Activated naive CD8-positive, alpha-beta T cell treated with anti-CD3 and anti-CD28 coated beads for 36 hours (primary cell): ENCODE data around the gene HSPA2. TPM values are rescaled to one million over a fixed set of nuclear protein-coding genes. Genes with fewer than 3 reads are reported as not detected.

Source experiments
- DNase-seq: peaks from one replicate; pipeline ENCODE4 v3.0.0; 2021
- H3K27ac Mint-ChIP-seq: one replicate; pipeline ENCODE4 v1.8.0; 2022; ENCODE audit warnings: mild to moderate bottlenecking, moderate library complexity, mixed read lengths
- H3K27me3 Mint-ChIP-seq: one replicate; pipeline ENCODE4 v1.8.0; 2022; ENCODE audit warnings: mild to moderate bottlenecking, mixed read lengths
- H3K36me3 Mint-ChIP-seq: one replicate; pipeline ENCODE4 v1.8.0; 2021; ENCODE audit warnings: mild to moderate bottlenecking, mixed read lengths
- H3K4me1 Mint-ChIP-seq: one replicate; pipeline ENCODE4 v1.8.0; 2021; ENCODE audit warnings: mixed read lengths
- H3K4me3 Mint-ChIP-seq: one replicate; pipeline ENCODE4 v1.8.0; 2022; ENCODE audit warnings: mild to moderate bottlenecking, moderate library complexity, mixed read lengths
- H3K9me3 Mint-ChIP-seq: one replicate; pipeline ENCODE4 v1.8.0; 2022; ENCODE audit warnings: mixed read lengths
- total RNA-seq, 2 experiments: library from RNA; stranded (reverse); gene quantifications; one replicate each; pipeline ENCODE4 v1.2.3, GENCODE V29; 2021

Gene HSPA2
- 1 to 10 TPM; 1.9 to 2.0 TPM for total RNA-seq

DNA sequence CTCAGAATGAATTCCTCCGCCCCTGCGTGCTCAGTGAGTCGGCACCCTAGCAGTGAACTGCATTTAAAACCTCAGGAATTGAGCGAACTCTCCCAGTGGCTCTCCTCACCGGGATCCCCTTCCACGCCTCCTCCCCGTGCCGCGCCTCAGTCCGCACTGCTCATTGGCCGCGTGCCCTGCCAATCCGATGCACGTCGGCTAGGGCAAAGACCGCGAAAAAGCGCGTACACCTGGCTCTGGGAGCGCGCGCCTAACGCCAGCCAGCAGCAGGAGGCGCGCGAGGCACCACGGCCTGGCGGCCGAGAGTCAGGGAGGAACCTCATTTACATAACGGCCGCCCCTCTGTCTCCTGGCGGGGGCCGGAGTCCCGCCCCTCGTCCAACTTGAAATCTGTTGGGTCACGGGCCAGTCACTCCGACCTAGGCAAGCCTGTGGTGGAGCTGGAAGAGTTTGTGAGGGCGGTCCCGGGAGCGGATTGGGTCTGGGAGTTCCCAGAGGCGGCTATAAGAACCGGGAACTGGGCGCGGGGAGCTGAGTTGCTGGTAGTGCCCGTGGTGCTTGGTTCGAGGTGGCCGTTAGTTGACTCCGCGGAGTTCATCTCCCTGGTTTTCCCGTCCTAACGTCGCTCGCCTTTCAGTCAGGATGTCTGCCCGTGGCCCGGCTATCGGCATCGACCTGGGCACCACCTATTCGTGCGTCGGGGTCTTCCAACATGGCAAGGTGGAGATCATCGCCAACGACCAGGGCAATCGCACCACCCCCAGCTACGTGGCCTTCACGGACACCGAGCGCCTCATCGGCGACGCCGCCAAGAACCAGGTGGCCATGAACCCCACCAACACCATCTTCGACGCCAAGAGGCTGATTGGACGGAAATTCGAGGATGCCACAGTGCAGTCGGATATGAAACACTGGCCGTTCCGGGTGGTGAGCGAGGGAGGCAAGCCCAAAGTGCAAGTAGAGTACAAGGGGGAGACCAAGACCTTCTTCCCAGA, at the start of gene HSPA2:
Gene HSPA2, plus strand, starts transcription at position 534 of the 995 bp plus-strand sequence. Its CDS starts 109 bp downstream, at position 643.
- Mint-ChIP-seq H3K4me1 (peaks cover 22% of the 10 kb centered on the region), H3K4me3 (peak within 1 kb of the TSS; percentile 92), H3K27ac (peak within 1 kb of the TSS; percentile 94), H3K9me3 (peaks cover 9% of the 10 kb centered on the region), H3K27me3 (peaks cover 44% of the 10 kb centered on the region), H3K36me3 (peaks cover 11% of the 10 kb centered on the region)
- peak; percentile 97 for DNase-seq

DNA sequence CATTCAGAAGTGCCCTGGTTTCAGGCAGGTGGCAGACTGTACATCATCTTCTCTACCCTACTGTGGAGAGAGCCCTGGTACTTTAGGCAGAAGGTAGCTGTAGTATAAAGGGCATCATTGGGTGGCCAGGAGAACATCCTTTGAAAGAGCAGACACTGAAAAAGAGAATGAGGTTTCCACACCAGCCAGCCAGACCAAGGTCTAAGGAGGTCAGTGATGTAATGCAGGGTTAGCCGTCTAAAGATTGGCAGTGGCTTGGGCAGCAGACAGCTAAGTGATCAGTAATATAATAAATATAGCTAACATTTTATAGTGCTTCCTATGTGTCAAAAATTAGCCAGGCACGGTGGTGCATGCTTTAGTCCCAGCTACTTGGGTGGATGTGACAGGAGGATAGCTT, 48.9 kb upstream of the HSPA2 start:
- Mint-ChIP-seq H3K4me3 (no peak overlapping the region), H3K36me3 (peaks cover 31% of the 10 kb centered on the region), H3K9me3 (no peaks in the 10 kb centered on the region), H3K27me3 (no peaks in the 10 kb centered on the region), H3K4me1 (peaks cover 52% of the 10 kb centered on the region), H3K27ac (no peak overlapping the region)
- DNase-seq, result no peak

DNA sequence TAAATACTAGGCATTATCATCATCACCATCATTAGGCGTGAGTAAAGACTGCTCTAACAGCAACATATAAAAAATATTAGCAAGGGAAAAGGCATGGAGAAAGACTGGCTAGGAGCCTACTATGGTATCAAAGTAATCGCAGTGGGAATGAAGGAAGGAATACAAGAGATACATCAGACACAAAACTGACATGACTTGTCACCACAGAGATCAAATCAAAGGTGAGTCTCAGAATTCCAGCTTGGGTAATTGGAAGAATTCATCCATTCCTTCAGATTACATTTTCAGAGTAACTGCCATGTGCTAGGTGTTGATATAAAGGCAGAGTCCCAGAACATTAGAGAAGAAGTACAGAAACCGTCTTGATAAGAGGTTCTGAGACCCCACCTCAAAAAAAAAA, 47.1 kb upstream of the HSPA2 start:
- H3K27me3 Mint-ChIP-seq, result no peaks in the 10 kb centered on the region
- peaks cover 29% of the 10 kb centered on the region for H3K36me3 Mint-ChIP-seq
- H3K9me3 Mint-ChIP-seq, result no peaks in the 10 kb centered on the region
- no peak overlapping the region for H3K4me3 Mint-ChIP-seq
- H3K4me1 Mint-ChIP-seq, result peaks cover 57% of the 10 kb centered on the region
- H3K27ac Mint-ChIP-seq, result no peak overlapping the region
- no peak for DNase-seq

DNA sequence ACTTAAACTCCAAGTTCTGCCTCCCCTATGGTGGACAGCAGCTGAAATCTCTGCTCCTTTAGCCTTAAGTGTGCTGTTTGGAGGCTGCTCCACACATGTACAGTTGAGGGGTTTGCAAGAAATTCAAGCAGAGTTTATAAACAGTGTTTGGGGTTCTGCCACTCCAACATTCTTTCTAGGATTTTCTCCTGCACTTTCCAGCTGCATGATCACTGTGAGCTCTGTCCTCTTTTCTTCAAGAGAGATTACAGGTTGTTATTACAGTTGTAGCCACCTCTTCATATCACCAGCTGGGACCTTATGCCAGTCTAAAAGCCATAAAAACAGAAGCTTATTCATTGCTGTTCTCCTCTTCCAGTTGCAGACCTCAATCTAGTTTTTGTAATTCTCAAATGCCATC, 45.3 kb upstream of the HSPA2 start:
- Mint-ChIP-seq H3K4me3 (no peak overlapping the region), H3K27me3 (no peaks in the 10 kb centered on the region), H3K9me3 (no peaks in the 10 kb centered on the region), H3K4me1 (peaks cover 67% of the 10 kb centered on the region), H3K36me3 (peaks cover 44% of the 10 kb centered on the region), H3K27ac (no peak overlapping the region)
- no peak for DNase-seq

DNA sequence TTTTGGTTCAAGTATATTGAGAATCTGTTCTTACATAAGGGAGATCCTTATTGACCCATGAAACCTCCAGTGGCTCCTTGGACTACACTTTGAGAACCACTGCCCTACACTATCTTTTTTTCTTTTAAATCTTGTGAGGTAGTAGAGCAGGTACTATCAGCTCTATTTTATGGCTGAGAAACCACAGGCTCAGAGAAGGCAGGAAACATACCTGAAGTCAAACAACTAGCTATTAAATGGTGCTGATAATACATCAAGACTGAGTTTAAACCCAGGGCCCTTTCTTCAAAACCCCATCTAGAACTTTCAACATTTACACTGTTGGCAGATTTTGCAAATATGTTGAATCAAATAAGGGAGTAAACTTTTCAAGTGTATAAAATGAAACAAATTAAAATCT, 43.8 kb upstream of the HSPA2 start:
- Mint-ChIP-seq H3K4me1 (peaks cover 66% of the 10 kb centered on the region), H3K36me3 (peaks cover 48% of the 10 kb centered on the region), H3K9me3 (no peaks in the 10 kb centered on the region), H3K4me3 (no peak overlapping the region), H3K27ac (no peak overlapping the region), H3K27me3 (no peaks in the 10 kb centered on the region)
- no peak for DNase-seq

DNA sequence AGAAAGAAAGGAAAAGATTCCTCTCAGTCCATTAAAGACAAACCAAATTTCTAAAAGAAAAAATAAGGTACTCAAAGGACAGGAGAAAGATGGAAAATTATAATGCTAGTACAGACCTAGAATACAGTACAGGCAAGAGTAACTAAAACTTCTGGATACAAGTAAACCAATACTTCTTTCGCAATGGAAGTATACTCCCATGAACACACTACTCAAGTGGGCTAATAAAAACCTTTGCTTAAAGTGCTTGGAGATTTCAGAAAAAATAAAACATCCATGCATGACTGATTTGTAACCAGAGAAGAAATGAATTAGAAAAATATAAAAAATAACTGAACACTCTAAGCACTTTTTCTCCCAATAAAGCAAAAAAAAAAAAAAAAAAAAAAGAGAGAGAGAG, 40.5 kb upstream of the HSPA2 start:
- Mint-ChIP-seq H3K36me3 (peaks cover 50% of the 10 kb centered on the region), H3K27me3 (peaks cover 4% of the 10 kb centered on the region), H3K4me1 (peaks cover 48% of the 10 kb centered on the region), H3K27ac (peak overlapping the region; percentile 70), H3K4me3 (peak overlapping the region; percentile 93), H3K9me3 (no peaks in the 10 kb centered on the region)
- DNase-seq, result no peak

DNA sequence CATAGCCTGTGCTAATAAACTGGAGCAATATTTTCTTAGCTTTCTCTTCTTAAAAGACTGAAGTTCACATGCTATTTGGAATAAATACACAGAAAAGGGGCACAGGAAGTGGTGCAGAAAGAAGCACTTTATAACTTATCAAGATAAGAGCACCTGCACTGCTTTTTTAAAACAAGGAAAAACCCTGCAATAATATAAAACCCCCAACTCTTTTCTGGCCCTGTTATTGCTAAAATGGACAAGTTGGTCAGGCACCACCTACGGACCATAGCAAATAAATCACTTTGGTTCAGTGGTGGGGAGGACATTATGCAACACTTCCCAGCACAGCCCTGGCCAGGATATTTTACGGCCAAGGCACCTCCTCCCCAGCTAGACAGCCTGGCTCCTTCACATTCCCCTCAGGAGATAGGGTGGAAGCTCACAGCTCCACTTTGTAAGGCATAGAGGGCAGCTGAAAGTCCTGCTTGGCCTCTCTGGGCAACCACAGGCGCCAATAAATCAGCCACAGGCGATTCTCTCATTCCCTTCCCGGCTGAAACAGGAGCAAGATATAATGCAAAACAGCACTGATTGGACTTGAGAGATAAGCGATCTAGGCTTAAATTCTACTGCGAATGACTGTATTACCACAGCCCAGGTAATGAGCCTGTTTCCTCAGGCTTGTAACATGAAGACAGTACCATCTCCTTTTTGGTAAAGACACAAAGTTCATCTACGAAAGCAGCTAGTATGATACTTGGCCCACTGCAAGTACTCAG, 39.0 kb upstream of the HSPA2 start:
- no peak for DNase-seq
- peaks cover 47% of the 10 kb centered on the region for H3K4me1 Mint-ChIP-seq
- H3K27ac Mint-ChIP-seq, result peak overlapping the region; percentile 100
- H3K9me3 Mint-ChIP-seq, result no peaks in the 10 kb centered on the region
- H3K4me3 Mint-ChIP-seq, result peak overlapping the region; percentile 93
- peaks cover 4% of the 10 kb centered on the region for H3K27me3 Mint-ChIP-seq
- peaks cover 58% of the 10 kb centered on the region for H3K36me3 Mint-ChIP-seq

DNA sequence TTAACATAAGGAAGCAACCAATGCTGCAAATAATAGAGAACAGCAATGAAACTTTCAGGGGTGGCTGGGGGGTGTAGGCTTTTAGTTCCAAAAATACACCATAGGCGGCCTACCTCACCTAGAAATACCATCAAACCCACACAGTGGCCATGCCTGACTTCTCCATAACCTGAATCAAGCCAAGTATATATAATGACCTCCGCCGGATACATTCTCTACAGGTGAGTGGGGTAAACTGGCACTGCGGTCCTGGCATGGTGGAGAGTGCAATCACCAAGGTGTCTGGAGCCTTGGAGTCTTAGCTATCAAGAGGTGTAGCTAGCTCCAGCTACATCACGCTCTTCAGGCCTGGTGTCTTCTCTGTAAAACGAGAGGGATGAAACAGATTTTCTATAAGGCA, 38.1 kb upstream of the HSPA2 start:
- H3K27ac Mint-ChIP-seq, result peak overlapping the region; percentile 100
- DNase-seq, result peak; percentile 18
- peak overlapping the region; percentile 93 for H3K4me3 Mint-ChIP-seq
- H3K27me3 Mint-ChIP-seq, result peaks cover 4% of the 10 kb centered on the region
- peaks cover 62% of the 10 kb centered on the region for H3K36me3 Mint-ChIP-seq
- H3K4me1 Mint-ChIP-seq, result peaks cover 48% of the 10 kb centered on the region
- no peaks in the 10 kb centered on the region for H3K9me3 Mint-ChIP-seq

DNA sequence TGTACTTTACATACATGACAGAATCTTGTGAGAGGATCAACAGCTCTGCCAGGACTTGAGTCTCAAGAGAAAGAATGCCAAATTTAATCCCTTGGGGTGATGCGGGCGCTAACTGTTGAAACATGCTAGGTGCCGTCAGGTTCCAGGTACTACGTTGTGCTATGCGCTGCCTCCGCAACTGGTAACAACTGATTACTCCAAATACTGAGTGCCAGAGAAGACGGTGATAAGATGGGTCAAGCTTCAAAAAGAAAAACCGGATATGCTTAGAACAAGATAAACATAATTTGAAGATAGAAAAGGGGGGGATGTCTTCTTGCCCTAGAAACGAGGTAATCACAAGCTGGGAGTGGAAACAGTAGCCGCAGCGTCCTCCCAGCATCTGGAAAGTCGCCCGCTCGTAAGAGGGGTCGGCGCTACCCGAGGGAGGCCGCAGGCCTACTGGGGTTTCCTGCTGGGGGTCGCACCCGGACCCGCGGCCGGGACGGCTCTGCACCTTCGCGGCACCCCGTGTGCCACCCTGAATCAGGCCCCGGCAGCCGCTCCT, 37.6 kb upstream of the HSPA2 start:
- Mint-ChIP-seq H3K4me3 (peak overlapping the region; percentile 93), H3K9me3 (no peaks in the 10 kb centered on the region), H3K27ac (peak overlapping the region; percentile 100), H3K36me3 (peaks cover 61% of the 10 kb centered on the region), H3K27me3 (peaks cover 4% of the 10 kb centered on the region), H3K4me1 (peaks cover 49% of the 10 kb centered on the region)
- peak; percentile 19 for DNase-seq

DNA sequence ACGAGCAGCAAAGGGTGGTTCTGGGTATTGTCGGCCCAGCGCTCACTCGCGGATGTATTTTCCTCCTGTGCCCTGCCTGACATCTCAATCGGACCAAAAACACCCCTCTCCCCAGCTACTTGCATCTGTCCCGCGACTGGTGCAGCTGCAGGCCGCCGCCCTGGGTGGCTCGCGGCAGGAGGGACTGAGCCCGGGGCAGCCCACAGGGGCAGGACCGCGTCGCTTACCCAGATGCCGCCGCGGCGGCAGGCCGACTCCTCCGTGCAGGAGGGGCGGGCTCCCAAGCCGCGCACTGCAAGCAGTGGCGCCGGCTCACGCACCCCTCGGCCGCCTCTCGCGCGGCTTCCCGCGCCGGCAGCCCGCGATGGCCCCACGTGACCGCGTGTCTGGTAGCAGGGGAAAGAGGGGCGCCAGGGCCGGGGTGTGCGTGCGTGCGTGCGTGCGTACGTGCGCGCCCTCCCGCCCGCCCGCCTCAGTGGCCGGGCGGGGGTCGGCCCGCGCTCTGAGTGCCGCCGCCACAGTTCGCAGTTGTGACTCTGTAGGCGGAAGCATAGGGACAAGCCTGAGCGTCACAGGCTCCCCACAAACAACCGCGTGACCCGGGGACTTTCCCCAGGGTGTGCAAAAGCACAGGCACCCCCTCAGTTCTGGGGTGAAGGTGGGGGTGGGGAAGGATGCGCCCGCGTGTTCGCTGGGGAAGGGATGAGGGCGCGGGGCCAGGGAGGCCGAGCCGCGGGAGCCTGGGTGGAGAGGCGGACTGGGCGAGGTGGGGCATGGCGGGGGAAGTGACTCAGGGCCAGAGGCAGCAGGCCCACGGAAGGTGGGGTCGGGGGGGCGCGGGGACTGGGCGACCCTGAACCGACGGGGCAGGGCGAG, 36.9 kb upstream of the HSPA2 start, which contains the start of gene ZBTB25:
Gene ZBTB25, minus strand, starts transcription at position 405 of the 876 bp plus-strand sequence. CDS start 13,305 bp downstream, outside the sequence.
- Mint-ChIP-seq H3K27ac (peak within 1 kb of the TSS; percentile 100), H3K4me3 (peak within 1 kb of the TSS; percentile 93)

DNA sequence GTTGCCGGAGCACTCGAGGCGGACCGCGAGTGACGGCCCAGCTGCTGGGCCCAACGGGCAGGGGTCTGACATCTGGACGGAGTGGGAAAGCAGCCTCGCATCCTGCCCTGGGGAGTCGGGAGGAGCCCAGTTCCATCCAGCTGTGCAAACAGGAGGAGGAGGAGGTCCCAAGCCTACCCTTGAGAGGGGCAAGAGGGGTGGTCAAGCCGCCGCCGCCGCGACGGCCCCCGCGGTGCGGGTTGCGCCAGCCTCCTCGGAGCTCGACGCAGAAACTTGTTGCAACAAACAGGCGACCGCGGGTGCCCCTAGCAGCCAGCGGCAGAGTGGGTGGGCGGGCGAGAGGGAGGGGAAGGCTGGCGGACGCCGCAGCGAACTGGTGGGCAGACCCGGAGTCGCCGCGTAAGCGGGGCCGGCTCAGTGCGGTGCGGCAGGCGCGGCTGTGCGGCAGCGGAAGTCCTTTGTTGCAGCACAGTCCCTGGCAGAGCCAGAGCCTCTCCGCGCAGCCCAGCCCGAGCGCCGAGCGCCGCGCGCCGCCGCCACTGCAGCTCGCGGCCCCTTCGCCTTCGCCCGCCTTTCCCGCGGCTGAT, 36.1 kb upstream of the HSPA2 start, which contains the start of gene ZBTB1:
Gene ZBTB1, plus strand, starts transcription at position 461 of the 587 bp plus-strand sequence. CDS start 16,735 bp downstream, outside the sequence.
- Mint-ChIP-seq H3K27me3 (peaks cover 4% of the 10 kb centered on the region), H3K4me3 (peak within 1 kb of the TSS; percentile 93), H3K27ac (peak within 1 kb of the TSS; percentile 100), H3K9me3 (no peaks in the 10 kb centered on the region), H3K4me1 (peaks cover 58% of the 10 kb centered on the region), H3K36me3 (peaks cover 58% of the 10 kb centered on the region)
- DNase-seq, result peak; percentile 89

More for the DNA sequence above, 36.9 kb upstream of the HSPA2 start, which contains the start of gene ZBTB25:
- DNase-seq, result peak; percentile 95
- Mint-ChIP-seq H3K27me3 (peaks cover 4% of the 10 kb centered on the region), H3K4me1 (peaks cover 54% of the 10 kb centered on the region), H3K9me3 (no peaks in the 10 kb centered on the region), H3K36me3 (peaks cover 58% of the 10 kb centered on the region)

DNA sequence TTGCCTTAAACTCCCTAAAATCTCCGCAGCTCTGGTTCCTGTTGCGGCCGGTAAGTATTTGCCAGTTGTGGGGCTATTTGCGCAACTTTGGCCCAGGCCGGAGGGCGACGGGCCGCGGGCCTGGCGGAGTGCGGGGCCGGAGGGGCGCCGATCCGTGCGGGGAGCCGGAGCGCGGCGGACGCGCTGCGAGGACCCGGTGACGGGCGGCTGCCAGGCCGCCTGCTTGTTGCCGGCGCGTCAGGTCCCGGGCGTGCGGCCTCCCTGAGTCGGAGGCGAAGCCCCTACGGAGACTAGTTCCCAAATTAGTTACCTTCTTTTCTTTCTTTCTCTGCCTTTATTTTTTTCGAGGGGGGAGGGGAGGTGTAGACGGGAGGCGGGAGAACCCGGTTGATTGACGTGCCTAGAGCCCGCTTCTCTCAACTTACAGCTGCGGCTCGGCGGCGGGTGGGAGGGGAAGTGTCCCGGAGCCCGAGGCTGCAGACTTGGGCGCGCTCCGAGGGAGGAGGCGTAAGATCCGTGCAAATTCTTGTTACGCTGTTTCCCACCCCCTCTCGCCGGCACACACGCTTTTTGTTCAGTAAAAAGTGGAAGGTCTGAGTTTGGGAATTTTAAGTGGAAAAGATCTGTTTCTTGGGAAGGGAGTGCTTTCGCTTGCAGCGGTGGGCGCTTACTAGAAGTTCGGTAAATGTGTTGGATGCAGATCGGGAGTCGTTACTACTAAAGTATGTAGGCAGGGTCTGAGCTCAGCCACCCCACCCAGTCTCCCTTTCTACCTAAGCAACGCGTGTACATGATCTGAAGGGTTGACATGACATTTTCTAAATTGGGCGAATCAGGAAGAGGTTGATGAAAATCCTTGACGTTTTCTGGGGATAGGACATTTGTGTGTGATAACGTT, 35.4 kb upstream of the HSPA2 start:
- Mint-ChIP-seq H3K4me3 (peak overlapping the region; percentile 84), H3K36me3 (peaks cover 53% of the 10 kb centered on the region), H3K27me3 (peaks cover 4% of the 10 kb centered on the region), H3K4me1 (peaks cover 58% of the 10 kb centered on the region), H3K9me3 (no peaks in the 10 kb centered on the region), H3K27ac (peak overlapping the region; percentile 100)
- peak; percentile 83 for DNase-seq

DNA sequence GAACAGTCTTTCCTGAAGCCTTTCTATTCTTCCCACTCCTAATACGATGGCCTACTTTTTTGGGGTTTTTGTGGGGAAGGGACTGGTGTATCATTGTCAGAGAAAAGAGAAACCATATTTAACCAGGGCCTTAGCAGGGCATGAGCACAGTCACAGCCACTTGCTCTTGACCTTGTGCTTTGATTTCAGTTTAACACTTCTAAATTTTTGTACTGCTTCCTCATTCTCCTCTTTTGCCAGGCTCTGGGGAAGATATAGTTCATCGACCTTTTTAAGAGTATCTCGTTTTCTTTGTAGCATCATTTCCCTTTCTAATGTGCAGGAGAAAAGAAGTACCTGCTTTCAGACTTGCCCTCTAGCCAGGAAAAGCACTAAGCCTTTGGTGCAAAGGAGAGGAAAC, 33.8 kb upstream of the HSPA2 start:
- H3K9me3 Mint-ChIP-seq, result no peaks in the 10 kb centered on the region

More for the DNA sequence above, 33.8 kb upstream of the HSPA2 start:
- Mint-ChIP-seq H3K4me3 (peak overlapping the region; percentile 84), H3K4me1 (peaks cover 60% of the 10 kb centered on the region), H3K36me3 (peaks cover 51% of the 10 kb centered on the region), H3K27ac (peak overlapping the region; percentile 100), H3K27me3 (peaks cover 4% of the 10 kb centered on the region)
- no peak for DNase-seq
